Transverse colon (tissue), 4 donors: ENCODE results near the gene ANKEF1. TPM values are rescaled to one million over a fixed set of nuclear protein-coding genes. Genes with fewer than 3 reads are reported as not detected.

ENCODE experiments used
- DNase-seq: peaks from one replicate; pipeline ENCODE4 v3.0.0-alpha.2; 2019
- H3K27ac ChIP-seq, 4 donors: fragments of 200-600 bp; sonication (generic); 2 replicates each; pipeline ENCODE4 v1.5.1; 2016 to 2018; ENCODE audit warnings: inconsistent platforms in 4 of 4
- H3K27me3 ChIP-seq: fragments of 200-600 bp; sonication (generic); 2 replicates; pipeline ENCODE4 v1.5.1; 2017; ENCODE audit warnings: inconsistent platforms
- H3K36me3 ChIP-seq, 4 donors: fragments of 200-600 bp; sonication (generic); 2 replicates each; pipeline ENCODE4 v1.5.1; 2017 to 2019; ENCODE audit warnings: inconsistent platforms in 4 of 4
- H3K4me1 ChIP-seq, 4 donors: fragments of 200-600 bp; sonication (generic); 2 replicates each; pipeline ENCODE4 v1.5.1; 2017 to 2020; ENCODE audit warnings: inconsistent platforms in 4 of 4
- H3K4me3 ChIP-seq, 4 donors: fragments of 200-600 bp; sonication (generic); 1 replicate in 1 of 4; 2 replicates in 3 of 4; pipeline versions ENCODE4 v1.5.1 to v1.6.1; 2017 to 2019; ENCODE audit warnings: inconsistent platforms in 4 of 4
- H3K9me3 ChIP-seq, 2 donors: fragments of 200-600 bp; sonication (generic); 2 replicates each; pipeline ENCODE4 v1.5.1; 2017 to 2019; ENCODE audit warnings: inconsistent platforms in 2 of 2
- EP300 ChIP-seq: sonication (generic); formaldehyde crosslinking; IDR thresholded peaks from one replicate; pipeline ENCODE4 v1.6.1; 2017; ENCODE audit warnings: antibody characterized with exemption, low read depth
- POLR2A ChIP-seq: fragments of 450-650 bp; IDR thresholded peaks from one replicate; pipeline ENCODE4 v1.6.1; 2016; ENCODE audit warnings: antibody characterized with exemption, mild to moderate bottlenecking, moderate library complexity
- POLR2AphosphoS5 ChIP-seq, 3 donors: sonication (generic); formaldehyde crosslinking; IDR thresholded peaks; one replicate each; pipeline ENCODE4 v1.6.1; 2016; ENCODE audit warnings: antibody characterized with exemption in 3 of 3
- WGBS, 2 donors: methylation state at CpG; one replicate each; pipeline ENCODE4 v1.1.5; 2018; ENCODE audit warnings: low coverage in 1 of 2; 5-methylcytosine and 5-hydroxymethylcytosine counted together
- in situ Hi-C, 4 donors: fragments of 200-750 bp; cut with MboI; loops; one replicate each; pipeline versions ENCODE4 v1.15.0 to v1.15.1; 2017; ENCODE audit warnings: low sequenced_read_pairs in 3 of 4, low pct_ligation_motif_present in 1 of 4, low pct_unique_long_range_greater_than_20kb in 1 of 4
- intact Hi-C: fragments of 100-400 bp; cut with DNase I; formaldehyde crosslinking; loops from one replicate; pipeline ENCODE4 v1.15.1; 2023; ENCODE audit warnings: low total_unique reads
- total RNA-seq, 4 donors: library from RNA; depleted of rRNA; stranded (reverse); fragments of >200 nt; gene quantifications; one replicate each; pipeline ENCODE4 v1.1.0, GENCODE V29; 2016
- TF ChIP-seq, protein P1 (sequence below), 5 experiments: fragments of 200-600 bp in 3 of 5; fragments of 450-650 bp in 2 of 5; sonication (generic) in 3 of 5; IDR thresholded peaks; 1 replicate in 2 of 5; 2 replicates in 3 of 5; pipeline ENCODE4 v1.5.1; 2016 to 2017; ENCODE audit warnings: antibody characterized with exemption in 5 of 5, inconsistent platforms in 3 of 5, mild to moderate bottlenecking in 2 of 5, moderate library complexity in 1 of 5

ANKEF1 gene
- total RNA-seq, 4 donors from 2014 or later, result 0.60 to 5.6 (median 4.7) TPM

DNA sequence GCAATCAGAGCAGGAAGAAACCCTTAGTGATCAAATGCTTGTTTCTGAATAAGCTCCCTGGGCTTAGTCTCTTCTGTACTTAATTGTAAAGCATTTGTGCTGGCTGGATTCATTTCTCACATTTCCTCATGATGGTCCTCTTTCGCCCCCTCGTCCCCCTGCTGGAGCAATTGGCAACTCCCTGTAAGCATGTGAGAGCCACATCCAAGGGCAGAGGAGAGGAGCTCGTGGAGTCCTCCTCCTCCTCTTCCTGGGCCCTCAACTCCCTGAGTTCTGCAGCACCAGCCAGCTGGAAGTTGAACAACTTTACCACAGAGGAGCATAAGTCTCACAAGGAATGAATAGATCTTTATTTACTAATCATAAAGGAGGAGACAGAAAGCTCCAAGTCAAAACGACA is 12.6 kb downstream of the ANKEF1 start:
- TF ChIP-seq POLR2AphosphoS5 (IDR thresholded peaks at IDR 0.05) (no peak), EP300 (no peak), POLR2A (no peak)
- TF ChIP-seq, protein P1, sequence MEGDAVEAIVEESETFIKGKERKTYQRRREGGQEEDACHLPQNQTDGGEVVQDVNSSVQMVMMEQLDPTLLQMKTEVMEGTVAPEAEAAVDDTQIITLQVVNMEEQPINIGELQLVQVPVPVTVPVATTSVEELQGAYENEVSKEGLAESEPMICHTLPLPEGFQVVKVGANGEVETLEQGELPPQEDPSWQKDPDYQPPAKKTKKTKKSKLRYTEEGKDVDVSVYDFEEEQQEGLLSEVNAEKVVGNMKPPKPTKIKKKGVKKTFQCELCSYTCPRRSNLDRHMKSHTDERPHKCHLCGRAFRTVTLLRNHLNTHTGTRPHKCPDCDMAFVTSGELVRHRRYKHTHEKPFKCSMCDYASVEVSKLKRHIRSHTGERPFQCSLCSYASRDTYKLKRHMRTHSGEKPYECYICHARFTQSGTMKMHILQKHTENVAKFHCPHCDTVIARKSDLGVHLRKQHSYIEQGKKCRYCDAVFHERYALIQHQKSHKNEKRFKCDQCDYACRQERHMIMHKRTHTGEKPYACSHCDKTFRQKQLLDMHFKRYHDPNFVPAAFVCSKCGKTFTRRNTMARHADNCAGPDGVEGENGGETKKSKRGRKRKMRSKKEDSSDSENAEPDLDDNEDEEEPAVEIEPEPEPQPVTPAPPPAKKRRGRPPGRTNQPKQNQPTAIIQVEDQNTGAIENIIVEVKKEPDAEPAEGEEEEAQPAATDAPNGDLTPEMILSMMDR (IDR thresholded peaks at IDR 0.05), result no peak
- Histone ChIP-seq H3K4me3 (no peak overlapping the region), H3K9me3 (no peaks in the 10 kb centered on the region), H3K27ac (no peak overlapping the region), H3K27me3 (no peaks in the 10 kb centered on the region), H3K4me1 (no peaks in the 10 kb centered on the region), H3K36me3 (no peaks in the 10 kb centered on the region)
- no peak for DNase-seq
- intact Hi-C loops (no loop called here), in situ Hi-C loops (no loop called here)
- WGBS, 2 donors, result 47 to 54% methylated on average over 3 to 4 of the region's 4 CpGs

- DNase-seq, result no peak
- Histone ChIP-seq H3K27me3 (no peaks in the 10 kb centered on the region), H3K4me3 (no peak overlapping the region), H3K27ac (no peak overlapping the region), H3K9me3 (no peaks in the 10 kb centered on the region), H3K4me1 (no peaks in the 10 kb centered on the region), H3K36me3 (peaks cover 0 to 9% (median 3%) of the 10 kb centered on the region in 4 donors)
- TF ChIP-seq POLR2AphosphoS5 (IDR thresholded peaks at IDR 0.05), result no peak
- no peak for TF ChIP-seq POLR2A
- TF ChIP-seq EP300, result no peak
- TF ChIP-seq, protein P1 (IDR thresholded peaks at IDR 0.05), result no peak
- WGBS, 2 donors, result 94 to 100% methylated on average over 1 of the region's 1 CpG
- intact Hi-C loops (no loop called here), in situ Hi-C loops (no loop called here)
Measured at GRCh38 chr20:10051185-10051584, 16.4 kb downstream of the ANKEF1 start.

- DNase-seq, result no peak
- Histone ChIP-seq H3K9me3 (no peaks in the 10 kb centered on the region), H3K36me3 (peaks cover 0 to 9% (median 3%) of the 10 kb centered on the region in 4 donors), H3K27ac (no peak overlapping the region), H3K4me3 (no peak overlapping the region), H3K27me3 (no peaks in the 10 kb centered on the region), H3K4me1 (no peaks in the 10 kb centered on the region)
- in situ Hi-C loops, result no loop called here
- intact Hi-C loops, result no loop called here
- no peak for TF ChIP-seq POLR2AphosphoS5 (IDR thresholded peaks at IDR 0.05)
- TF ChIP-seq POLR2A, result no peak
- WGBS, 2 donors, result 25 to 41% methylated on average over 2 of the region's 2 CpGs
Measured at GRCh38 chr20:10059006-10059405, 24.2 kb downstream of the ANKEF1 start.

DNA sequence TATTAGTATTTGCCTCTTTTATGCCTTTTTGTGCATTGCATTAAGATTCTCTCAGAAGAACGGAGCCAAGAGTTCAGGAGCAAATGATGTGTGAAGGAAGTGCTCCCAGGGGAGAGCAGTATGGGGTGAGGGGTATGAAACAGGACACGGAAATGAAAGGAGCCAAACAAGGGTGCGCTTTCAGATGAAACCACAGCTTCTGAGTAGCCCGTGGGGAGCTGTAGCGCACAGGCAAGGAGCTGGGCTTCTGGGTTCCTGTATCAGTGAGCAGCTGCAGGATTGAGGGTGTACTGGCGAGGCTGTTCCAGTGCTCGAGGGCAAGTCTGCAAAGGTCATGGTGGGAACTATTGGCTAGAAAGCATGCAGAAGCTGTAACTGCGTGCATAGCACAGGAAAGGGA is 25.4 kb downstream of the ANKEF1 start:
- no peaks in the 10 kb centered on the region for H3K9me3 ChIP-seq
- DNase-seq, result no peak

More for the DNA sequence above, 25.4 kb downstream of the ANKEF1 start:
- TF ChIP-seq EP300, result no peak
- no peak for TF ChIP-seq POLR2AphosphoS5 (IDR thresholded peaks at IDR 0.05)
- no peak for TF ChIP-seq POLR2A
- TF ChIP-seq, protein P1 (IDR thresholded peaks at IDR 0.05), result no peak
- H3K4me1 ChIP-seq, result no peaks in the 10 kb centered on the region
- 58 to 75% methylated on average over 8 of the region's 8 CpGs for WGBS, 2 donors
- H3K27ac ChIP-seq, result no peak overlapping the region
- no peaks in the 10 kb centered on the region for H3K27me3 ChIP-seq
- peaks cover 0 to 4% (median 0%) of the 10 kb centered on the region in 4 donors for H3K36me3 ChIP-seq
- in situ Hi-C loops (no loop called here), intact Hi-C loops (no loop called here)
- H3K4me3 ChIP-seq, result no peak overlapping the region
